Measurements from ENCODE around the gene SYT15.

GRCh38 chr10:46545861-46546590 is 32.9 kb upstream of the SYT15 start:
- TF ChIP-seq ZFX (IDR thresholded peaks at IDR 0.05) (no peak), CTCF (conservative IDR thresholded peaks at IDR 0.05) (no peak)
